GM19240 (cell line): Measurements from ENCODE around the gene PDCD1LG2.

Source experiments
- DNase-seq: peaks from one replicate; pipeline ENCODE4 v3.0.0; 2011; ENCODE audit warnings: low spot score; ENCODE audit not compliant: insufficient read length

Gene PDCD1LG2

GRCh38 chr9:5529683-5530221, 19.4 kb downstream of the PDCD1LG2 start:
- DNase-seq = no peak

DNA sequence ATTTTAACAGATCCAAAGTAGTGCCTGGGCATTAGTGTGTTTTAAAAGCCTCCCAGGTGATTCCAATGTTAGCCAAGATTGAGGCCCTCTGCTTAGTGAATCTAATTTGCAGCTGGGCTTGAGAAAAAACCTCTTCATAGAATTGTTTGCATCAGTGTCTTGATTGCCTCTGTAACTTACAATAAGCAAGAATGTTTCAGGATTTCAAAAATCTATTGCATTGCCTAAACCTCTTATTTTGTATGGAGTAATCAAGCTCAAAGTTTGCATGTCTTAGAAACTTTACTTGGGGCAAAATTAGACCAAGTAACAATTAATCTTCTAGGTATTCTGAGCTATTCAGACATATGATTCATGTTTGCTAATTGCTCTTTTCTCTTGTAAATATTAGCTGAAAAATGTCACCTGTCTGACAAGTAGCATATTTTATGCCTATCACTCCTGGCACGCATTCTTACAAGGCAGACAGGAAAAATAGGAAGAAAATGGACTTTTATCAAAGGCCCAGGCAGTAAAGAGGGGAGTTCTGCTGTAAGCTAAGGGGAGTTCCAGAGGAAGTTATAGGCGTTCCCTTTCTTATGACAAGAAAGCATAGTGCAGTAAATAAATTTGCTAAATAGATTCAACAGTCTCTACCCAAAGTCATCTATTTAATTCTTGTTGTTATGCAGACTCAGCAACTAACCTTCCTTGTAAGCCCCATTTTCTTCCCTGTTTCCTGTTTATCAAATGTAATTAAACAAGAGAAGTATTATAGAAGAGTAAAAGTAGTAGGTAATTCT, 21.0 kb downstream of the PDCD1LG2 start:
- no peak for DNase-seq

DNA sequence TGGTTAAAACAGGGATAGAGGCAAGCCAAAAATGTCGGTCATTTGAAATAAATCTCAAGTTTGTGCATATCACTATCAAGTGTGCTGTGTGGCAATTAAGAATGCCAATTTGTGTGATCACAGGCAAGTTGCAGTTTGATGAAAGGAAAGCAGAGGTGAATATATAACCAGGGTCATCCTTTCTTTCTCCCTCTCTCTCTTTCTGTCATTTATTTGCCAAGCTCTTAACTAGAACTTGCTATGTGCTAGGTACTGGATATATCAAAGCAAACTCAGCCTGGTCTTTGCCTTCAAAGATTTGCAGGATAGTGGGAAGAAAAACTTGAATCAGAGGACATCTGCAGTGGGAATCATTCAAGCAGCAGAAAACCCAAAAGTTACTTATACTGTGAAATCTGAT, 22.0 kb downstream of the PDCD1LG2 start:
- DNase-seq = no peak

- no peak for DNase-seq
These were observed 22.5 kb downstream of the PDCD1LG2 start for GRCh38 chr9:5532790-5533189.

GRCh38 chr9:5536684-5537083, 26.4 kb downstream of the PDCD1LG2 start:
- no peak for DNase-seq

DNA sequence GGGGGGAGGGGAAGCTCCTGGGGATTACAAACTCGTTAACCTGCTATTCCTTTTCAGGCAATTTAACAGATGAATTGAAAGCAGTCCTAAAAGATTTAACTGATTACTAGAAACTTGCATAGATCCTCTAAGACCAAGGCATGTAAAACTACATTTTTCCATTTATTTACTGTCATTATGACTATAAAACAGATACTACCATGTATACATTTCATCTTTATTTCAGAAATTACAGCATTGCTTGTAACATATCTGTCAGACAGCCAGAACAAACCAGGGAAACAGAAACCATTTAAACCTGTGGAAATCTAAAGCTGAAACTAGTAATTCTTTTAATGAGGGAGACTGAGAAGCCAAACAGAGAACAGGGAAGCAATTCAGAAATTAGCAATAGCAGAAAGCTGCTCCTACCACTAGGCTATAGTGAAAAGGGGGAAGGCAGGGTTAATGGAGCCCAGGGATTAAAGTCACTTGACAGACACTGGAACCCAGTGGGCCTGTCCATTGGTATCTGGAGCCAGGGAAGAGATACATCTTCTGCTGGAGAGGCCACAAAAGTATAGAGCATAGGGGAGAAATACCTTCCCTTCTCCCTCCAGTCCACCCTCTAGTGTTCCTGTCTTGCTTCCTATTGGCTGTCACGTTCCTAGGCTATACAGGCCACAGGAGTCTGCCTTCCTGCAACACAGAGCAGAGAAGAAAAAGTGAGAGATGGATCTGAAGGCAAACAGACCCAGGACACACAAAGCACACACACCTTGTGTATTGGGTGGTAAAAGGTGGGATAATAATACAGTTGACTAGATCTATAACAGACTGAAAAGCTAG, 33.8 kb downstream of the PDCD1LG2 start:
- DNase-seq = no peak

DNA sequence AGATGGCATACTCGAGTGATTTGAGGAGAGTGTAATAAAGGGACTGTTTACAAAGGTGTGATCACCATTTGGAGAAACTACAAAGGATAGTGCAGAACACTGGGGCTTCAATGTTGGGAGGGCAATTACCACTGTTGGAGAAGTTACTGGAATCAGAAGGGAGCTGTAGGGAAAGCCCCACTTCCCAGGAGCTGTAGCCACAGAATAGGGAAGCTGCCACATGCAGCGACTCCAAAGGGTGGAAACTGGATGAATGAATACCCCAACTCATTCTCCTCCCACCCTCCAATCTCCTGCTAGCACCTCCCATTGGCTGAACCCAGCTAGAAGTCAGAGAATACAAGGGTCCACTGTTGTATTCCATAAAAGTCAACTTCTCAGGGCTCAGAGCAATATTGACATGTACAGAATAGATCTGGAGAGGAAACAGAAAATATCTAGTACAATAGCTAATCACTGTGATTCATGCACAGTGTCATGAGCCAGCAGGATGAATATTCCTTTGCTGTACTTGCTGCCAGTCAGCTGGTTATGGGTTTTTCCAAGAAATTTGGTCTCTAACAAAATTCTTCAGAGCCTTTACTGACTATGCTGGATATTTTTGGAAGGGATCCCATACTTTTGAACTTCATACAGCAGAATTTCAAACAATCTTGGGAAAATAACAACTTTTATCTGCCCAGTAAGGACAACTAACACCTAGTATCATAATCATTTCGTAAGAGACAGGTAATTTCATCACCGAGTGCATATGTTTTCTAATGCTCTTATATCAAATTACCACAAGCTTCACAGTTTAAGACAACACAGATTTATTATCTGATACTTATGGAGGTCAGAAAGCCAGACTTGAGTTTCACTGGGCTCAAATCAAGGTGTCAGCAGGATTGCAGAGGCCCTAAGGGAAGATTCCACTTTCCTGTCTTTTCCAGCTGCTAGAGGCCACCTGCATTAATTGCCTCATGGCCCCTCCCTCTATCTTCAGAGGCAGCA, 39.6 kb downstream of the PDCD1LG2 start:
- no peak for DNase-seq

DNA sequence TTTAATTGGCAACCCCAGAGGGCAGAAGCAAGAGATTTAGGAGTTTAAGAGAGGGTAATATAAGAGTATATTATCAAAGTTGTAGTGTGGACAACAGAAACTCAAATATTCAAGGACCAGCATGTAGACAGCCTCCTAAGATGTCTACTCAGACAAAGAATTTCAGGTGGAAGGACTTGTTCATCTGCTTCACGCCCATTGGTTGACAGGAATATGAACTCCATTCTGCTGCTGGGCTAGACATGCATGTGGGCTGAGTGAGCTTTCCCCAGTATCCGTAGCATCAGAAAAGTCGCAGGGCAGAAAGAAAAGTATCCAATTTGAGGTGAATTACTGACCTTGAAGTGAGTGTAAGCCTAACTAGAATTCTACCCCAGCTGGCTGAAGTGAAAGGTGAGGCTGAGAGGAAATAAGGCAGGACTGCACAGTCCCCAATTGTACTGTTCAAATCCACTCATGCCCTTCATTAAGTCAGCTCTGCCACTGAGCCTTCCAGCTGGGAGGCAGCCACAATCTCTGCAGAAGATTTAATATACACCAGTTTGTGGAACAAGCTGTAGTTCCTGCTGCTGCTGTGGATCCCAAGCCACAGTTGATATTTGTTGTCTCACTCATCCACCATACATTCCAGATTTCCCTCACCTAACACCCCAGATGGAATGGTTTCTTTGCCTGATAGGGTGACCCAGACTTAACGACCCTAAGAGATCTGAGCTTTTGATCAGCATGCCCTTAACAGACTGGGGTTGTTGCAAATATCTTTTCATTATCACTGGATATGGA, 41.2 kb downstream of the PDCD1LG2 start:
- no peak for DNase-seq

GRCh38 chr9:5552301-5552700, 42.0 kb downstream of the PDCD1LG2 start:
- no peak for DNase-seq

DNA sequence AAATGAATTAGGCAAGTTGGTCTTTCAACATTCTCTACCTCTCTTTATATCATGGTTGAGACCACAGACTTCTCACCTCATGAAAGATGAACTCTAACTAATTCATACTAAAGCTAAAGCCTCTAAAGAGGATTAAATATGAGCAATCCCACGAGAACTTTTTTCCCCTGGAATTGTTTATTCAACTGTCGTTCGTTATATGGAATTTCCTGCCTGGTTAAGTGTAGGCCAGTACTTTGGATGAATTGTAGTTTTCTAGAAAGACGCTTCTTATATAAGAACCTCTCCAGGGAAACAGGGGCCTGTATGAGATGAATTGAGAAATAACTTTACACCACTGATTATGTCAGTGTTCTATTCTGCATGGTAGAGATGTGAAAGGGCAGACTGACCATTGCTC, 42.9 kb downstream of the PDCD1LG2 start:
- DNase-seq = no peak

DNA sequence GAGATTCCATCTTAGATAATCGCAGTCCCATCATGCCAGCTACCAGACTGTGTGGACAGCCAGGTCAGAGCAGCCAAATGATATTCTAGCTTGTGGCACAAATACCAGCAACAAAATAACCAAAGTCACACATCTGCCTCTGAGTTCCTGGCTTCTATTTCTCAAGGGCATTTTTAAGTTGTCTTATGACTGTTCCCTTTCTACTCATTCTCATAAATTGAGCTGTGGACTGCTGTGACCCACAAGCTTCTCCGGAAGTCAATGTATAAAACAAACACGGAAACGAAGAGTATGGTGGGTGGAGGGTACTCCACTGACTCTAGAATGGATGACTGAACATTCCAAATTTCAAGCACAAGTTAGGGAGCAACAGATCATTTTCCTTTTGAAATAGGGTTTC, 43.9 kb downstream of the PDCD1LG2 start:
- no peak for DNase-seq

DNA sequence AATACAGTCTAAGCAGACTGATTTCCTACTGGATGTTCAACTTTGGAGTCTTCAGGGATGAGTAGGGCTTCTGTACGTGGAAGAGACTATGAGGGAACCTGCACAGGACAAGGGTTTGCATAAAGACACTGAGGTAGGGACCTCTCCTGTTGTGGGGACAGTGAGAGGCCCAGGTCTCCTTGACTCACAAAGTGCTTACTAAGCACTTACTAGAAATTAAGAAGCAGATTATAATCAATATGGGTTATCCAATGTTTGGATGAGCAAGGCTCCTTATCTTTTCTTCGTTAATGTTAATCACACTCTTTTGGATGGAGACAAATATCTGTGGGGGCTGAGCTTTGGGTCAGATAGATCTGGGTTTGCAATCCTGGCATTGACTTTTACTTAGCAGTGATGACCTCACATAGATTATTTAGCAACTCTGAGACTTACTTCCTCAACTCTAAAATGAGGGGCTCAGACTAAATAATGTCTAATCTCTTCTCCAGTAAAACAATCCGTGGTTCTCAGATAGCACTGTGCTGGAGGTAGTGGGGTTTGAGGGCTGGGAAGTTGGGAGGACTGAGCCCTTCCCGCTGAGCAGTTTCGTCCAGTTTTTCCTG, 45.9 kb downstream of the PDCD1LG2 start:
- DNase-seq = no peak

- peak; percentile 14 for DNase-seq
These were observed 47.6 kb downstream of the PDCD1LG2 start for GRCh38 chr9:5557606-5558587.

GRCh38 chr9:5559659-5560058, 49.3 kb downstream of the PDCD1LG2 start:
- no peak for DNase-seq

DNA sequence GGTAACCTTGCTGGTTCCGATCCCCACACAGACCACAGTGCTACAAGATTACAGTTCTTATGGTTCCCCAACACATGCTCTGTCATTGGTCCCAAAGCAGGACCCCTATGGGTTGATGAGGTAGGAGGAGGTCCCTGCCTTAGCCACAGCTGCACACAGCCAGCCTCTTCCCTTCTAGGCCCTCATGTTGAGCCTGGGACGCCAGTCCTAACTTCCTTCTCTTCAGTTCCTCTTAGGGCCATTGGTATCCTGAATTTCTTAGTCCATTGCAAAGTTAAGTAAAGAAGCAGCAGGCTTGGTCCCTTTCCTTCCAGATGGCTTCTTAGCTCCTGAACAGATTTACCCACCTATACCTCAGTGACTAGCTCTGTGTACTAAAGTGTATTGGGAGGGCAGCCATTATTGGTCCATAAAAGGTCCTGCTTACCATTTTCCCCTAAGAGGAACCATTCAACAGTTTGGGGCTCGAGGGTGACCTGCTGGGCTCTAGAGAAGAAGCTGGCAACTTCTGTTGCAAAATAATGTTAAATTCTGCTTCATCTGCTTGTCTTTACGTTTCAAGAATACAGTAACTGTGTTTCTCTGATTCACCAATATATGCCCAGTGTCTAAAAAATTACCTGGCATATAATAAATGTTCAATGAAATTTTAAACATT, 50.2 kb downstream of the PDCD1LG2 start:
- DNase-seq = no peak

GRCh38 chr9:5561828-5562488, 51.6 kb downstream of the PDCD1LG2 start:
- DNase-seq = no peak

DNA sequence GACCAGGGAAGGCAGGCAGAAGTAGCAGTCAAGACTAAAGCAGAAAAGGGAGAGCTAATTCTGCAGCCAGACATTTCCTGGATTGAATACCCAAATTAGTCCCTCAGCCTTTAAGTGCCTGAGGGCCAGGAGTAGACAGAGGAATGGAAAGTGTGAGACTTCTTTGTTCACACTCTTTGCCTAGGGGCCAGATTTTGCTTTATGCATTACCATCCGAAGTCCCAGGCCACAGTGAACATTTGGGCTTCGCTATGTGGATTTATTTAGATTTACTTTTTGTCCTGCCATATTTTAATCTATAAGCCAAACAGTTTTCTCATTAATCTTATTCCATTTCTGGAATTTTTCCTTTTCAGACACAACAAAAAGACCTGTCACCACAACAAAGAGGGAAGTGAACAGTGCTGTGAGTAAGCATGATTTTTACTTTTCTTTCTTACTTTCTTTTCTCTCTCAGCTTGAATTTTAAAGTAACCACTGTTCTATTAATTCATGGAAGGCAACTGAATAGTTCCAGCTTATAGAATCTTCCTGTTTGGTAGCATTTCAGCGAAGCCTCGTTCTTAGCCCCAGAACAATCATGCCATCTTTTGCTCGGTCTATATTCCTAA, 52.6 kb downstream of the PDCD1LG2 start:
- no peak for DNase-seq
